Measurements from ENCODE around the gene TRIM74.
"Not testable (repeated sequence)": the region's sequence is repeated elsewhere in the genome, so short reads cannot be mapped to it uniquely, and the experiment has no call there.

DNA sequence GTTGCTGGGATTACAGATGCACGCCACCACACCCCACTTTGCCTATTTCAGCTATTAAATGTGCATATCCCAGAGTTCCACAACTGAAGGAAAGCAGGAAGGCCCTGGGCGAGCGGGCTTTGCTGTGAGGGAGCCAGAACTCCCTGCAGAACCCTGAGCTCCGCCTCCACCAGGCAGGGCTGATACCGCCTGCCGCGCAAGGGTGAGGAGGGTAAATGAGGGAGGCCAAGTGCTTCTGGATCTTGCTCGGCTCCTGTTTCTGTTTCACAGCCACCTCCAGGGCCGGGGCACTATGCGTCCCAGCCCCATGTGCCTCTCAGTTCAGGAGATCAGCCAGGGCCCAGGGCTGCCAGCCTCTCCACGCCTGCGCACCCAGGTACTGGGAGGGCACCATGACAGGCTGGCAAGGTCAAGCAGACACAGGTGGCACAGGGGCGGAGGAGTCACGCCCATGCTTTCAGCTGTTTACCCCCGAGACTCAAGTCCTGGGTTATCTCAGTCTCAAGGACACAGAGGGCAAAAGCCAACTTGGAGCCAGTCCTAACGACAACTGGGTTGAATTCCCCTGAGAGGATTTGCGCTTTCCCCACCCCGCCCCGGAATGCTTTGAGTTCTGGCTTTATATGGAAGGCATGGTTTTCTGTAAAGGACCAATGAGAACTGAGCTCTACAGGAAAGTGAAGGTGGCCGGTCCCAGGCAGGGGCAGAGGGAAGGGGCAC is 8.5 kb downstream of the TRIM74 start:
- TF ChIP-seq, protein P1, sequence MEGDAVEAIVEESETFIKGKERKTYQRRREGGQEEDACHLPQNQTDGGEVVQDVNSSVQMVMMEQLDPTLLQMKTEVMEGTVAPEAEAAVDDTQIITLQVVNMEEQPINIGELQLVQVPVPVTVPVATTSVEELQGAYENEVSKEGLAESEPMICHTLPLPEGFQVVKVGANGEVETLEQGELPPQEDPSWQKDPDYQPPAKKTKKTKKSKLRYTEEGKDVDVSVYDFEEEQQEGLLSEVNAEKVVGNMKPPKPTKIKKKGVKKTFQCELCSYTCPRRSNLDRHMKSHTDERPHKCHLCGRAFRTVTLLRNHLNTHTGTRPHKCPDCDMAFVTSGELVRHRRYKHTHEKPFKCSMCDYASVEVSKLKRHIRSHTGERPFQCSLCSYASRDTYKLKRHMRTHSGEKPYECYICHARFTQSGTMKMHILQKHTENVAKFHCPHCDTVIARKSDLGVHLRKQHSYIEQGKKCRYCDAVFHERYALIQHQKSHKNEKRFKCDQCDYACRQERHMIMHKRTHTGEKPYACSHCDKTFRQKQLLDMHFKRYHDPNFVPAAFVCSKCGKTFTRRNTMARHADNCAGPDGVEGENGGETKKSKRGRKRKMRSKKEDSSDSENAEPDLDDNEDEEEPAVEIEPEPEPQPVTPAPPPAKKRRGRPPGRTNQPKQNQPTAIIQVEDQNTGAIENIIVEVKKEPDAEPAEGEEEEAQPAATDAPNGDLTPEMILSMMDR (IDR thresholded peaks at IDR 0.05): not testable (repeated sequence)
- not testable (repeated sequence) for TF ChIP-seq POLR2A (IDR thresholded peaks at IDR 0.05)
